ENCODE results near the gene DDX17.

GRCh38 chr22:38454353-38455075, 51.6 kb downstream of the DDX17 start:
- no peak for TF ChIP-seq CTCF (IDR thresholded peaks at IDR 0.05)
- no peak for TF ChIP-seq POLR2A (IDR thresholded peaks at IDR 0.05)

Measured in Peyer's patch (tissue), 4 donors.